Right renal cortex interstitium (tissue), 3 donors: ENCODE data around the gene KIF13A. TPM values are rescaled to one million over a fixed set of nuclear protein-coding genes. Genes with fewer than 3 reads are reported as not detected.
"Not testable (repeated sequence)": the region's sequence is repeated elsewhere in the genome, so short reads cannot be mapped to it uniquely, and the experiment has no call there.

Source experiments
- DNase-seq, 3 donors: peaks; one replicate each; pipeline ENCODE4 v3.0.0-alpha.2; 2013; ENCODE audit warnings: low read depth in 3 of 3, low spot score in 2 of 3
- polyA plus RNA-seq, 3 donors: library from polyadenylated mRNA; unstranded; fragments of 120-200 nt; gene quantifications; one replicate each; pipeline ENCODE4 v1.2.1, GENCODE V29; 2013; ENCODE audit not compliant: insufficient read length in 3 of 3

The KIF13A gene
- polyA plus RNA-seq, 3 donors: 35.5 to 38.5 (median 37.8) TPM

GRCh38 chr6:17935188-17936149 is 52.0 kb downstream of the KIF13A start:
- no peak for DNase-seq

- no peak for DNase-seq
Observed at GRCh38 chr6:17933716-17934115, 53.7 kb downstream of the KIF13A start.

DNA sequence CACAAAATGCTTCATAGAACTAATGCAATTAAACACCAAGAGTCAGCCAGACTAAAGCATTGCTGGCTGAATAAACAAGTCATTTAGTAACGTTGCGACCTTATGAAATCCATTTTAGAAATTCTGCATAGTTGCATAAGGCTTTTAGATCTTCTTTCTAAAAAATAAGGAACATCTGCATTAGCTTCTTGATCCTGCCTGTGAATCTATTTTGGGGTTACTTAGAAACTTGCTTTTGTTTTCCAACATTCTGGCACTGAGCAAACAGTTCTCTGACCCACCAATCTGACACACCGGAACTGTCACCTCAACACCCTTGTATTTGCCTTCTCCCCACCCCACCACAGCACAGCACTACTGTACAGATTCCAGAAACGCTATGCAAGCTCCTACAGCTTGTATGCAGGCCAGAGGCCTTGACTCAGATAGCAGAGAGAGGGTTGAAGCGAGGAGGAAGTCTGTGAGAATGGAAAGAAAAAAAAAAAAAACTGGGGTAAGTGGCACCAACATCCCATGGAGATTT is 55.0 kb downstream of the KIF13A start:
- no peak for DNase-seq

DNA sequence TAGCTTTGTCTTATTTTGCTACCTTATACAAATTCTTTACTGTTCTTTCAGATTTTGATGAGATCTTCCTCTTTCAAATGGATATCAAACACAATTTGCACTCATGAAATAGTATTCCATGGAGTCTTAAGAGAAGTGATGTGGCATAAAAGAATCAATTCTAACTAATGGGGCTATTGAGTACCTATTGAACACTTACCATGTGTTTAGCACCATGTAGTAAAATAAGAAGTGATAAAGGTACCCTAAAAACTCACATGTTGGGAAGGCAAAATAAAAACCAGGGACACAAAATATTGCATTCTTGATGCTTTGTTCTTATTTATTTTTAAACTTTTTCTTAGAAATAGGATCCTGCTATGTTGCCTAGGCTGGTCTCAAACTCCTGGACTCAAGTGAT is 56.2 kb downstream of the KIF13A start:
- DNase-seq: no peak

DNA sequence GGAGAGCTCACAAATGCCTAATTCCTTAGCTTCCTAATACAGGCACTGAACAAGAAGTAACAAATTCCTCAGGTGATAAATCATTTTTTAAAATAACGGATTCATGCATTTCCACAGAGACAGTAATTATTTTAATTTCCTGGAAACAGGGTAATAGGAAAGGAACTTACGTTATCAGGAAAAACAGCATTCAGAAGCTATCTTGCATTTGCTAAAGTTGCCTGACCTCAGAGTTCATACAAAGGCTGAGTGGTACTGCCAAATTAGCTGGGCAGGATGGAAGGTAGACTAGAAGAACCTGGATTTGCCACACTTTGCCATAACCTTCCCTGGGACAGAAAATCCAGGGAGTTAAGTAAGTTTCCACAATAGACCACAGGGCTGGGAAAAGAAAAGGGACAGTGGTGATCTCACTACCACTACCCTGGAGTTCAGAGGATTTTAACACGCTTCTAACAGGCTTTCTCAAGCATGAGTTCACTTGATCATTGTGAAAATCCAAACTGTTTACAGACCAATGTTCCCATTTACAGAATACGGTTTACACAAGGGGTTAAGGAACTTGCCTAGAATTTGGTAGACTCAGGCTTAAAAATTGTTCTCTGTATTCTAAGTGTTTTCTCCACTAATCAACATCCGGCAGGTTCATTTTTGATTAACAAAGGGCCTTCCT is 57.0 kb downstream of the KIF13A start:
- no peak for DNase-seq

DNA sequence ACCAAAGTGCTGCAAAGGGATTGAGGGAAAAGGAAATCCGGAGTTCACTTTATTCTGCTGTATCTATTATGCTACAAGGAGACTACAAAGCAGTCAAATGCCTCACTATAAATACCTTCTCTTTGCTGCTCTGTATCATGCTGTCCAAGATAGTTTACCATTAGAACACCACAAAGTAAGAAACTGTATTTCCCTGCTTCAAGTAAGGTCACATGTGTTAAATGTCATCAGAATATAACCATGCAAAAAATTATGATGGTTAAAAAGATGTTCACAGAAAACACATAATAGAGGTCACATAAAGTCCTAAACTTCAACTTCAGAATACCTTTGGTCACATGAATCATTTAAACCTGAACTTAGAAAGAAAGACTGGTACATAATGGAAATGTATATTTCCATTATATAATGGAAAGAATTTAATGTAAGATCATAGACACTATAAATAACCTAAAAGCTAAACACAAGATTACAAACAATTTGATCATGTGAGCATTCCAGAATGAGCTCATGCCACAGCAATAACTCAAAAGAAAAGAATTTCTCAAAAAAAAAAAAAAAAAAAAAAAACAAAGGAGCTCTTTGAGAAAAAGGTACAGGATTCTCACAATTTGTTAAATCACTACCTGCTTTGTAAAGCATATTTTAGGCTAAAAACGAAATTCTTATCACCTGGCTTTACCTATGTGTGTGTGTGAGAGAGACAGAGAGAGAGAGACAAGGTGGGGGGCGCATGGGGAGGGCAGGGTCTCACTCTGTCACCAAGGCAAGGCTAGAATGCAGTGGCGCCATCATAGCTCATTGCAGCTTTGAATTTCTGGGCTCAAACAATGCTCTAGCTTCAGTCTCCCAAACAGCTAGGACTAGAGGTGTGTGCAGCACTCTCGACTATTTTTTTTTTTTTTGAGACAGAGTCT is 58.7 kb downstream of the KIF13A start:
- no peak for DNase-seq

GRCh38 chr6:17927705-17928104 is 59.7 kb downstream of the KIF13A start:
- no peak for DNase-seq

DNA sequence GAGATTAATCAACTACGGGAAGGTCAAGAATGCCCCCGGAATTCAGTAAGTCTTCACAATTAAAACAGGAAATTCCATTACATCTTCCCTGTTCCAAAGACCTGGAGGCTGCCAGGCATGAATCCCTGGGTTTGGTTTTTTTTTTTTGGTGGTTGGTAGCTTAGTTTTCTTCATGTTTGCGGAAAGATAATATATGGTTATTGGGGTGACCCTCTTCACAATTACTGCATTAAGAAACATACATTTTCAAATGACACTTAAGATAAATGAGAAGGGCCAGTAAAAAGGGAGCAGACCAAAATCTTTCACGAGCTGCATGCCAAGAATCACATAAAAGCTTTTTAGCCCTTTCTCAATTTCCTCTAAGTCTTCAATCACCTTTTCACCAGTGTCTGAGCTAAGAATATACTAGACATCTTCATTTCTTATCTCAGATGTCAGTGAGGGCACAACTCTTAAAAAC is 64.0 kb downstream of the KIF13A start:
- DNase-seq: no peak

DNA sequence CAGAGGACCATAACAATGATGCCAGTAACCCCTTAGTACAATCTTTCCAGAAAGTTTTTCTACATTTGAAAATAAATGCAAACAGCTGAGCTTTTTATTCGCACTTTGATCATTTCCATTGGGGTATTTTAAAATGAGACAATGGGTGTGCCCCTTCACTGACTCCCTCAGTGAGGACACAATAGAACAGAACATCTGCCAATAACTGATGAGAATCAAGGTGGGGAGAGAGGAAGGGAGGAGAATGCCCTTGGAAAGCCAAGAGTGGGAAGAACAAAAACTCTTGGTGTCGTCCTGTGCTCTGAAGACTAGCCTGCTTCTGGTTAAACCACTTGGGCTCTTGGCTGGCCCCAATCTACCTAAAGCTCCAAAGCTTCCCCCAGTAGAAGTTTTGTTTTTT is 66.0 kb downstream of the KIF13A start:
- no peak for DNase-seq

DNA sequence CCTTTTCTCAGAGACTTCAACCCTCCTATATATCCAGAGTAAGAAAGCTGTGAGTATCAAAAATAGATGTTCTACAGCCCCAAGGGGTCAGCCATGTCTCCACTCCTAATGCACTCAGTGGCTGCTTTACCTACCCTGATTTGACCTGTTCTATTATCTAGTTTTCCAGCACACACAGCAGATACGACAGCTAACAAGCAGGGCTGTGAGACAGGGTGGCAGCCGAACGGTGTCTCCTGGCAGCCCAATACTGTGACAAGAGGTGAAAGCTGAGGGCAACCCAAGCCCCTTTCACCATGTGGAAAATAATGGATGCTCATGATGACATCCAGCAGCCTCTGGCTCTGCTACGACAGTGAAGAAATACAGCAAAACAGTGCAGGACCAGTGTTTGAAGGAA is 67.9 kb downstream of the KIF13A start:
- DNase-seq: no peak

GRCh38 chr6:17917837-17918763 is 69.3 kb downstream of the KIF13A start:
- no peak for DNase-seq

GRCh38 chr6:17914651-17915050 is 72.8 kb downstream of the KIF13A start:
- no peak for DNase-seq

DNA sequence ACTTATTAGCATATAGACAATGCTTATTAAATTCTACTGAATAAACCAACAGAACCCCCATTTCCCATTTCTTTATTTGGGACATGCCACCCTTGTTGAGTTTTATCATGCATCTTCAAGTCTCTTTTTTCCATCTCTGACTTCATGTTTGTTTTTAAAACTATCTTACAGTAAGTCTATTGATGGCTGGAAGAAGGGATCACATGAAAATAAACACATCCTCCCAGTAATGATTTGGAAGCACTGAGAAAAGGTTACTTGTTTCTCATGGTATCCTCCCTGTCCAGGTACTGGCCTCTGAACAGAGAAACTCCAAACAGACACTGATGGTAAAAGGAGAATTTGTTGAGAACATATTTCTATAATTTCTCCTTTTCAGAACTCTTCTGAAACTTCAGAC is 74.9 kb downstream of the KIF13A start:
- DNase-seq: no peak

GRCh38 chr6:17911656-17912055 is 75.8 kb downstream of the KIF13A start:
- not testable (repeated sequence) for DNase-seq

- DNase-seq: no peak
Observed at GRCh38 chr6:17910189-17910588, 77.2 kb downstream of the KIF13A start.

DNA sequence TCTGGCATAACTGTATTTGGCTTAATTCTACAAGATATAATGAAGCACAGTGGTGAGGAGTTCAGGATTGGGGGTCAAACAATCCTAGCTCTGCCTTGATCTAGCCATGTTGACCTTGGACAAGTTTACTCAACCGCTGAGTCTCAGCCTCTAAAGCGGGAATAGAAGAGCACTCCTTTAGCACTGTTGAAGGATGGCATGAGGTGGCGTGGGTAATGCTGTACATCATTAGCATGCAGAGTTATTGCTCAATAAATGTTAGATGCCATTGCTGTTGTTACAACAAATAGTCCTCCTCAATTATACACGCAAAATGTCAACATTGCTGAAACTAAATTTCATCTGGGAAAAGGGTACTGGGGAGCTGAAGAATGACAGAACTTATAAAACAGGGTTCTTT is 78.6 kb downstream of the KIF13A start:
- DNase-seq: no peak

GRCh38 chr6:17907406-17908229 is 79.8 kb downstream of the KIF13A start:
- no peak for DNase-seq
